HepG2 (cell line): ENCODE data around the gene ANGPTL5. TPM values are rescaled to one million over a fixed set of nuclear protein-coding genes. Genes with fewer than 3 reads are reported as not detected.

Source experiments
- ESRRA ChIP-seq: sonication (generic); formaldehyde crosslinking; IDR thresholded peaks from 2 replicates; pipeline ENCODE4 v1.5.1; 2020; ENCODE audit warnings: mild to moderate bottlenecking, low read depth, missing genetic modification reagents
- FLYWCH1 ChIP-seq: sonication (generic); formaldehyde crosslinking; IDR thresholded peaks from 2 replicates; pipeline ENCODE4 v1.8.1; 2023; ENCODE audit warnings: mild to moderate bottlenecking, missing genetic modification reagents
- HNF4G ChIP-seq, 2 experiments: sonication (generic) in 1 of 2; formaldehyde crosslinking in 1 of 2; IDR thresholded peaks; 2 replicates each; pipeline versions ENCODE4 v1.4.0 to v1.6.1; 2011 to 2020; ENCODE audit warnings: borderline replicate concordance in 2 of 2, low read depth in 2 of 2, mild to moderate bottlenecking in 2 of 2, low read length in 1 of 2, missing genetic modification reagents in 1 of 2, moderate library complexity in 1 of 2
- HNRNPL ChIP-seq: fragments of 200-400 bp; formaldehyde crosslinking; IDR thresholded peaks from 2 replicates; pipeline ENCODE4 v1.6.1; 2017; ENCODE audit warnings: mild to moderate bottlenecking, low read depth, low read length
- MEIS2 ChIP-seq: sonication (generic); formaldehyde crosslinking; IDR thresholded peaks from 2 replicates; pipeline ENCODE4 v1.9.0; 2021; ENCODE audit warnings: mild to moderate bottlenecking, missing genetic modification reagents
- NFRKB ChIP-seq: fragments of 450-650 bp; IDR thresholded peaks from 2 replicates; pipeline ENCODE4 v1.6.1; 2017
- PHF21A ChIP-seq: sonication (generic); formaldehyde crosslinking; IDR thresholded peaks from 2 replicates; pipeline ENCODE4 v1.5.0; 2020; ENCODE audit warnings: mild to moderate bottlenecking, missing genetic modification reagents
- REST ChIP-seq, 2 experiments: IDR thresholded peaks; 2 replicates each; pipeline ENCODE4 v1.6.1; 2011 to 2012; ENCODE audit warnings: low read length in 2 of 2, borderline replicate concordance in 1 of 2, low read depth in 1 of 2, mild to moderate bottlenecking in 1 of 2, moderate library complexity in 1 of 2
- SOX6 ChIP-seq, 2 experiments: fragments of 450-650 bp in 1 of 2; sonication (generic) in 1 of 2; formaldehyde crosslinking in 1 of 2; IDR thresholded peaks; 2 replicates each; pipeline versions ENCODE4 v1.4.0 to v1.6.1; 2017 to 2020; ENCODE audit warnings: antibody characterized with exemption in 1 of 2, mild to moderate bottlenecking in 1 of 2, missing genetic modification reagents in 1 of 2
- TBP ChIP-seq: sonication (generic); formaldehyde crosslinking; IDR thresholded peaks from 2 replicates; pipeline ENCODE4 v1.5.0; 2020; ENCODE audit warnings: missing genetic modification reagents
- ZNF230 ChIP-seq: sonication (generic); formaldehyde crosslinking; IDR thresholded peaks from 2 replicates; pipeline ENCODE4 v1.4.0; 2020; ENCODE audit warnings: mild to moderate bottlenecking, missing genetic modification reagents
- ZNF318 ChIP-seq: sonication (generic); formaldehyde crosslinking; IDR thresholded peaks from 2 replicates; pipeline ENCODE4 v1.4.0; 2020; ENCODE audit warnings: mild to moderate bottlenecking, missing genetic modification reagents
- ZNF747 ChIP-seq: sonication (generic); formaldehyde crosslinking; IDR thresholded peaks from 2 replicates; pipeline ENCODE4 v1.8.1; 2023; ENCODE audit warnings: missing genetic modification reagents, mild to moderate bottlenecking, borderline replicate concordance
- ZSCAN29 ChIP-seq: sonication (generic); formaldehyde crosslinking; conservative IDR thresholded peaks from 2 replicates; pipeline ENCODE4 v1.4.0; 2020; ENCODE audit warnings: mild to moderate bottlenecking, missing genetic modification reagents
- ZSCAN31 ChIP-seq: sonication (generic); formaldehyde crosslinking; IDR thresholded peaks from 2 replicates; pipeline ENCODE4 v1.5.0; 2020; ENCODE audit warnings: low read depth, mild to moderate bottlenecking, missing genetic modification reagents
- polyA plus RNA-seq, 8 experiments: library from polyadenylated mRNA; depleted of rRNA in 3 of 8; stranded (reverse) in 7 of 8; unstranded in 1 of 8; fragments of >200 nt; fragmentation: Illumina TruSeq in 4 of 8; extraction: Trizol in 4 of 8; gene quantifications; 2 replicates each; pipeline versions ENCODE4 v1.2.1 to v1.2.3, GENCODE V29; 2011 to 2016; ENCODE audit warnings: low read depth in 4 of 8, missing spikeins in 1 of 8, mixed read lengths in 1 of 8; ENCODE audit not compliant: insufficient read depth in 1 of 8
- total RNA-seq, 5 experiments: library from RNA; depleted of rRNA; stranded (reverse); fragments of >200 nt; fragmentation: Illumina TruSeq; extraction: Trizol; gene quantifications; 2 replicates each; pipeline ENCODE4 v1.2.3, GENCODE V29; 2016; ENCODE audit warnings: low read depth in 1 of 5
- TF ChIP-seq, protein P1 (sequence below): sonication (generic); formaldehyde crosslinking; IDR thresholded peaks from 2 replicates; pipeline ENCODE4 v1.9.0; 2022; ENCODE audit warnings: missing genetic modification reagents, mild to moderate bottlenecking, borderline replicate concordance

Gene ANGPTL5
- total and polyA plus RNA-seq, 2 of the 13 experiments (the other 11 are each of a cell fraction or from before 2014, with no cell fraction given) = not detected

DNA sequence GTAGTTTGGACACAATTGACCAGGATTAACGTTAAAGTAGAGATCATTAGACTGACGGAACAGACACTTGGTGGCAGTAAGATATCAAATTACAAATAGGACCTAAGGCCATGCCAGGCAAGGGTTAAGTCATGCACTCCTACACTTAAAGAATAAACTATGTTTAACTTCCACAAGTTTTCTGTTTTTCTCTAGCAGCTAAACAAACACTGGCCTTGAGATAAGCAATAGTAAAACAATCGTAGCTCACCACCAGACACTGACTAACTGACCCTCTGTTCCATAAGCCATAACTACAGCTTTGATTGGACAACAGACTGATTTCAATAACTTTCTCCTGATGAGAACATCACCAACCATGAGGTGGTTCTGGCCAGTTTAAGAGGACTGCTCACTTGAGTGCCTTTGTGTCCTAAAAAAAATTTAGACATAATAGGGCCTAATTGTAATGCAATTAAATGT is 3.5 kb downstream of the ANGPTL5 start (continued):
- TF ChIP-seq ZNF318 (CRISPR knock-in tag) = no peak
- TF ChIP-seq ZNF230 (CRISPR knock-in tag) = no peak
- no peak for TF ChIP-seq HNF4G (IDR thresholded peaks at IDR 0.05; ENCODE audit: borderline replicate concordance, low read depth, low read length)
- no peak for TF ChIP-seq HNF4G (CRISPR knock-in tag; IDR thresholded peaks at IDR 0.05; ENCODE audit: borderline replicate concordance, low read depth)
- no peak for TF ChIP-seq NFRKB
- TF ChIP-seq SOX6 (IDR thresholded peaks at IDR 0.05) = no peak
- peak; percentile 77 for TF ChIP-seq SOX6 (CRISPR knock-in tag; IDR thresholded peaks at IDR 0.05)
- no peak for TF ChIP-seq FLYWCH1 (CRISPR knock-in tag)
- no peak for TF ChIP-seq ZSCAN29 (CRISPR knock-in tag)
- no peak for TF ChIP-seq REST (IDR thresholded peaks at IDR 0.05; ENCODE audit: borderline replicate concordance in 1 of 2, low read depth in 1 of 2, low read length in 2 of 2)
- TF ChIP-seq PHF21A (CRISPR knock-in tag) = no peak
- TF ChIP-seq ESRRA (CRISPR knock-in tag) = no peak
- TF ChIP-seq ZNF747 (CRISPR knock-in tag) = no peak
- no peak for TF ChIP-seq MEIS2 (CRISPR knock-in tag)
- no peak for TF ChIP-seq TBP (CRISPR knock-in tag)
- no peak for TF ChIP-seq HNRNPL
- TF ChIP-seq, protein P1, sequence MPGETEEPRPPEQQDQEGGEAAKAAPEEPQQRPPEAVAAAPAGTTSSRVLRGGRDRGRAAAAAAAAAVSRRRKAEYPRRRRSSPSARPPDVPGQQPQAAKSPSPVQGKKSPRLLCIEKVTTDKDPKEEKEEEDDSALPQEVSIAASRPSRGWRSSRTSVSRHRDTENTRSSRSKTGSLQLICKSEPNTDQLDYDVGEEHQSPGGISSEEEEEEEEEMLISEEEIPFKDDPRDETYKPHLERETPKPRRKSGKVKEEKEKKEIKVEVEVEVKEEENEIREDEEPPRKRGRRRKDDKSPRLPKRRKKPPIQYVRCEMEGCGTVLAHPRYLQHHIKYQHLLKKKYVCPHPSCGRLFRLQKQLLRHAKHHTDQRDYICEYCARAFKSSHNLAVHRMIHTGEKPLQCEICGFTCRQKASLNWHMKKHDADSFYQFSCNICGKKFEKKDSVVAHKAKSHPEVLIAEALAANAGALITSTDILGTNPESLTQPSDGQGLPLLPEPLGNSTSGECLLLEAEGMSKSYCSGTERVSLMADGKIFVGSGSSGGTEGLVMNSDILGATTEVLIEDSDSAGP (CRISPR knock-in tag) = no peak
- TF ChIP-seq ZSCAN31 = no peak
